HUES48 (cell line): ENCODE data around the gene KIF18B.

Experiments
- H3K27ac ChIP-seq: one replicate; pipeline ENCODE4 v1.7.0; 2013; ENCODE audit warnings: low read depth, low read length, inconsistent platforms
- H3K27me3 ChIP-seq: 2 replicates; pipeline ENCODE4 v1.6.1; 2013; ENCODE audit warnings: mild to moderate bottlenecking, low read length; ENCODE audit not compliant: control insufficient read depth, insufficient read depth
- H3K36me3 ChIP-seq: 2 replicates; pipeline ENCODE4 v1.6.1; 2013; ENCODE audit warnings: low read length; ENCODE audit not compliant: control insufficient read depth, insufficient read depth
- H3K4me1 ChIP-seq: 2 replicates; pipeline ENCODE4 v1.6.1; 2013; ENCODE audit warnings: mild to moderate bottlenecking, low read length; ENCODE audit not compliant: control insufficient read depth, insufficient read depth
- H3K4me3 ChIP-seq: 2 replicates; pipeline ENCODE4 v1.5.1; 2013; ENCODE audit warnings: mild to moderate bottlenecking, low read depth, low read length
- H3K9ac ChIP-seq: 2 replicates; pipeline ENCODE4 v1.6.1; 2013; ENCODE audit warnings: mild to moderate bottlenecking, low read depth, low read length, moderate library complexity
- H3K9me3 ChIP-seq: 2 replicates; pipeline ENCODE4 v1.6.1; 2013; ENCODE audit warnings: low read length; ENCODE audit not compliant: control insufficient read depth, insufficient read depth

Gene KIF18B

GRCh38 chr17:44968225-44969143, 20.9 kb upstream of the KIF18B start, which contains the start of gene C1QL1:
TSS of gene C1QL1 (minus strand) at chr17:44968303. CDS start at chr17:44968048, 255 bp downstream.
- no peak within 1 kb of the TSS for H3K9ac ChIP-seq
- peaks cover 54% of the 10 kb centered on the region for H3K27me3 ChIP-seq
- H3K4me1 ChIP-seq: peaks cover 26% of the 10 kb centered on the region
- H3K4me3 ChIP-seq: peak within 1 kb of the TSS; percentile 67
- H3K36me3 ChIP-seq: no peaks in the 10 kb centered on the region
- H3K27ac ChIP-seq: no peak within 1 kb of the TSS
- H3K9me3 ChIP-seq: no peaks in the 10 kb centered on the region

DNA sequence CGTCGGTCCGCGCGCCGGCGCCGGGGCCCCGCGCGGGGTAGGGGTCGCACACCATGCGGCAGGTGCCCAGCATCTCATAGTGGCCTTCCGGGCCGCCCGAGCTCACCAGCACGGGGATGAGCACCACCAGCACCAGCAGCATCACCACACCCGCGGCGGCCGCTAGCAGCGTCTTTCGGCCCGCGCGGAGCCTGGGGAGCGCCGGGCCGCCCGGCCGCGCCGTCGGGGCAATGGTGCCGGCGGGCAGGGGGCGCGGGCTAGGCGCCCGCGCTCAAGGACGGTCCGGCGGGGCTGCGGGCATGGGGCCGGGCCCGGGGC, 20.3 kb upstream of the KIF18B start:
- Histone ChIP-seq H3K4me1 (peaks cover 26% of the 10 kb centered on the region), H3K4me3 (peak overlapping the region; percentile 37; the same call in 1 of the 2 replicates), H3K27ac (no peak overlapping the region), H3K36me3 (no peaks in the 10 kb centered on the region), H3K9me3 (no peaks in the 10 kb centered on the region), H3K27me3 (peaks cover 54% of the 10 kb centered on the region), H3K9ac (no peak overlapping the region)

DNA sequence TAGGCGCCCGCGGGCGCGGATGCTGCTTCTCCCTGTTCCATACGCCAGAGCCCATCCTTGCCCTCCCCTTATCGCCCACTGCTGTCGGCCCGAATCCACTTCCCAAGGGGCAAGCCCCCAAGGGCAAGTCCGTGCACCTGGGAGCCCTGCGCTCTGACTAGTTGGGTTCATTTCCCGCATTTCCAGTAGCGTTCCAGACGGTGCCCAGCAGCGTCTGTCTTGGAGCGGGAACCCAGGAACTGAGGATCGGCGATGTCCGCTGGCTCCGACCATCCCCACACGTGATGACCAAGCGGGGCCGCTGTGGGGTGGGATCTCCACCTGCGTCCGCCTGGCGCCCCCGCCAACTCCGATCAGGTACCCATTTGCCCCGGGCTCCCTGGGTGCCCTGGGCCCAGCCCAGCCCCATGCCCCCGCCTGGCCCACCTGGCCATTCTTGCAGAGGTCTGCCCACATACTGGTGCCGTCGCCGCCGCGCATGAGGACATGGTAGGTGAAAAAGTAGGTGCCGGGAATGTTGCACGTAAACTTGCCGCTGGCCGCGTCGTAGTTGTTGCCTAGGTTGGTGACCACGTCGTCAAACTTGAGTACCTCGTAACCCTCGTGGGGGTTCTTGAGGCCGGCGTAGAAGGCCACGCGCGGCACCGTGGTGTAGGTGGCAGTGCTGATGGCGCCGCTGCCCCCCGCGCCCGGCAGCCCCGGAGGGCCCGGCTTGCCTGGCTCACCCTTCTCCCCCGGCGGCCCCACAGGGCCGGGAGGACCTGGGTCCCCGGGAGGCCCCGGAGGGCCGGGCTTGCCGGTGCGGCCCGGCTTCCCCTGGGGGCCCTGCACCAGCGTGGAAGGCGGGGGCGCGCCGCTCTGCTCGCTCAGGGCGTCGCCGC, 19.7 kb upstream of the KIF18B start:
- Histone ChIP-seq H3K4me3 (peak overlapping the region; percentile 37), H3K27ac (no peak overlapping the region), H3K4me1 (peaks cover 24% of the 10 kb centered on the region), H3K9me3 (no peaks in the 10 kb centered on the region), H3K36me3 (no peaks in the 10 kb centered on the region), H3K9ac (no peak overlapping the region), H3K27me3 (peaks cover 54% of the 10 kb centered on the region)

- H3K4me3 ChIP-seq: peak overlapping the region; percentile 37
- peaks cover 54% of the 10 kb centered on the region for H3K27me3 ChIP-seq
- peaks cover 16% of the 10 kb centered on the region for H3K4me1 ChIP-seq
- no peak overlapping the region for H3K9ac ChIP-seq
- no peaks in the 10 kb centered on the region for H3K9me3 ChIP-seq
- no peaks in the 10 kb centered on the region for H3K36me3 ChIP-seq
- H3K27ac ChIP-seq: no peak overlapping the region
These were observed 18.9 kb upstream of the KIF18B start for GRCh38 chr17:44966348-44967025.

- no peaks in the 10 kb centered on the region for H3K36me3 ChIP-seq
- no peak overlapping the region for H3K27ac ChIP-seq
- H3K9ac ChIP-seq: no peak overlapping the region
- peaks cover 12% of the 10 kb centered on the region for H3K4me1 ChIP-seq
- H3K9me3 ChIP-seq: no peaks in the 10 kb centered on the region
- peaks cover 50% of the 10 kb centered on the region for H3K27me3 ChIP-seq
- H3K4me3 ChIP-seq: no peak overlapping the region
These were observed 18.1 kb upstream of the KIF18B start for GRCh38 chr17:44965481-44966234.

GRCh38 chr17:44961921-44962350, 14.4 kb upstream of the KIF18B start:
- H3K27me3 ChIP-seq: peaks cover 23% of the 10 kb centered on the region
- no peaks in the 10 kb centered on the region for H3K36me3 ChIP-seq
- H3K9ac ChIP-seq: no peak overlapping the region
- no peak overlapping the region for H3K4me3 ChIP-seq
- H3K4me1 ChIP-seq: no peaks in the 10 kb centered on the region
- H3K9me3 ChIP-seq: no peaks in the 10 kb centered on the region
- H3K27ac ChIP-seq: no peak overlapping the region

- H3K4me1 ChIP-seq: no peaks in the 10 kb centered on the region
- no peak overlapping the region for H3K4me3 ChIP-seq
- no peak overlapping the region for H3K27ac ChIP-seq
- H3K27me3 ChIP-seq: peaks cover 11% of the 10 kb centered on the region
- H3K9ac ChIP-seq: no peak overlapping the region
- H3K36me3 ChIP-seq: no peaks in the 10 kb centered on the region
- H3K9me3 ChIP-seq: no peaks in the 10 kb centered on the region
These were observed 13.1 kb upstream of the KIF18B start for GRCh38 chr17:44960691-44961090.

- H3K27me3 ChIP-seq: peaks cover 4% of the 10 kb centered on the region
- no peaks in the 10 kb centered on the region for H3K4me1 ChIP-seq
- H3K9ac ChIP-seq: no peak overlapping the region
- H3K9me3 ChIP-seq: no peaks in the 10 kb centered on the region
- H3K4me3 ChIP-seq: no peak overlapping the region
- no peaks in the 10 kb centered on the region for H3K36me3 ChIP-seq
- no peak overlapping the region for H3K27ac ChIP-seq
These were observed 12.4 kb upstream of the KIF18B start for GRCh38 chr17:44959821-44960531.

GRCh38 chr17:44956998-44957981, 9.7 kb upstream of the KIF18B start:
- Histone ChIP-seq H3K27ac (no peak overlapping the region), H3K36me3 (no peaks in the 10 kb centered on the region), H3K9ac (no peak overlapping the region), H3K9me3 (no peaks in the 10 kb centered on the region), H3K4me3 (no peak overlapping the region), H3K4me1 (no peaks in the 10 kb centered on the region), H3K27me3 (peaks cover 4% of the 10 kb centered on the region)
